Islet precursor cell (in vitro differentiated cells): Measurements from ENCODE around the gene POU3F1.
A peak's percentile ranks its signal among the peaks of the same experiment; 100 is the strongest.

ENCODE experiments used
- DNase-seq: peaks from one replicate; pipeline ENCODE4 v3.0.0-alpha.2; 2018

The POU3F1 gene

DNA sequence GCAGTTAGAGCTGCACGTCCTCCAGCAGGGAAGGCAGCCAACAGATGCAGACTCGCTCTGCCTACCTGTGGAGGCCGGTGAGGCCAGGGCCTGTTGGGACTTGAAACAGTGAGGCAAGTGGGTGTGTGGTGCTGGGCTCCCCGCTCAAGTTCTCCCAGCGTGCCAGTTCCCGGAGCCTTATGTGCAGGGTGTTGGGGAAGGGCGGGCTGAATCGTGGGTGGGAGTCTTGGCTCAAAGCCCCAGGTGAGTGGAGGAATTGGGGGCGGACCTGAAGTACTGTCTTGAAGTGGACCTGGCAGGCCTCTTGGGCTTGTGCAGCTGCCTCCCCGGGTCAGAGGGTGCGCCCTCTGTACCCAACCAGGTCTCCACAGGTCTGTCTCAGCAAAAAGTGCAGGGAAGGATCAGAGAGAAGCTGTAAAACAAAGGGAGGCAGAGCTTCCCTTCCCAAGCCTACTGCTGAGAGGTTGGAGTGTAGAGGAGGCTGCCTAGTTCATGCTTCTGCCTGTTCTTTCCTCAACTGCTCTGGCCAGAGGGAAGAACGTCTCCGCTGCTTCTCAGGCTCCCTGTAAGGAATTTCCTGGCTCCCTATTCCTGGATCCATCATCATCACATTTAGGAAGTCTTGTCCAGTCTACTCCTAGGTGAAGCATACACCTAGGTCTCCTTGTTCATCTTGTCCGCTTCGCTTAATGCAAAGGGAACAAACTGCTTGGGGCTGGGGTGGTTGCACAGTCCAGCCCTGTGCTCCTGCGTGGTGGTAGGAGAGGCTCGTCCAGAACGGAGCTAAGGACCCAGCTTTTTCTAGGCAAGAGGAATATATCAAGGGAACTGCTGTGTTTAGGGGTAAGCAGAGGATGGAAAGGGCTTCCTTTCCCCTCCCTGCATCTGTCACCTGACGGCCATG is 19.1 kb downstream of the POU3F1 start:
- no peak for DNase-seq

GRCh38 chr1:38026592-38027200 is 19.9 kb downstream of the POU3F1 start:
- DNase-seq: peak; percentile 87

GRCh38 chr1:38025664-38026063 is 20.9 kb downstream of the POU3F1 start:
- DNase-seq: no peak

DNA sequence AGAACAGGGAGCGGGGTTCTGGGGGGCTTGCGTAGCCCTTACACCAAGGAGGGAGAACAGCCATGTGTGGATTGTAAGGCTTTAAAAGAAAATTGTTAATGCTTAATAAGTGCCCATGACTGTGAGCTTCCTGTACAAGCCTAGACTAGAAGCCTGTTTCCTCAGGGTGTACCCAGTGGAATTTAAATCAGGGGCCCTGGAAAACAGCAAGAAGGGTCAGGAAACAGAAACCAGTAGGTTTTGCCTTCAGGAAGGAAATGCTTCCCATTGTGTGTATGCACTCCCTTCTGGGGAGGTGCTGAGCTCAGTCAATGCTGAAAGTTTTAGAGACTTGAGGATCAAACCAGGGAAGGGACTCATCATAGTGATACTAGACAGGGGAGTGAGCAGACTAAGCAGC is 21.4 kb downstream of the POU3F1 start:
- DNase-seq: no peak

DNA sequence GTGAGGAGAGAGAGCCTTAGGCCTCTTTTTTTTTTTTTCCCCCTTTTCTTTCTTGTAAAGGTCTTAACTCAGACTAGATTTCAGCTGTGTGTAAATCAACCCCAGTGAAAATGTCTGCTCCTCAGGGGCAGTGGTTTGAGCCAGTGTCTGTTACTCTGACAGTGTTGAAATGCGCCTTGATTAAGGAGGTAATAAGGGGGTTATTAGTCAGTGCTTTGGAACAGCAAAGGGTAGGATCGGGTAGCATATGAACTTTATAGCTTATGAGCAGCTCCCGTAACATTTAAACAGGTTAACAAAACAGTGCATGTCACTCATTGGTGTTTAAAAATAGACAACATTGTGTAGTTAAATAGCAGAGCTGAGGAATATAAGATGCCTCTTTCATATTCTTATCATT is 23.8 kb downstream of the POU3F1 start:
- no peak for DNase-seq

DNA sequence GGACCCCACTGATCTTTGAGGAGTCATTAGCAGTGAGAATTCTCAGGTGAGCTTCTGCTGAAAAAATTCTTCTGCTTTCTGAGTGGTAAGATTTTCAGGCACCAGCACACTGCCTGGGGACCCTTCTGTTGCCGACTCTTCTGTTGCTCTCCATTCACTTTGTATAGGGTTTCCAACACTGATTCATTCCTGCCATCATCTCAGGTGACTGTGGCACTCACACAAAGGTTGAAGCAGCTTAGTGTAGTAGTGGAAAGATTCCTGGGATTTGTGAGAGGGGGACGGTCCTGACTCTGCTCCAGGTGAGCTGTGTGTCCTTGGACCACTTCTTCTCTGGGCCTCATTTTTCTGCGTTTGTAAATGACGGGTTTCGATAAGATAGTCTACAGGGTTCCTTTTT is 24.6 kb downstream of the POU3F1 start:
- no peak for DNase-seq

DNA sequence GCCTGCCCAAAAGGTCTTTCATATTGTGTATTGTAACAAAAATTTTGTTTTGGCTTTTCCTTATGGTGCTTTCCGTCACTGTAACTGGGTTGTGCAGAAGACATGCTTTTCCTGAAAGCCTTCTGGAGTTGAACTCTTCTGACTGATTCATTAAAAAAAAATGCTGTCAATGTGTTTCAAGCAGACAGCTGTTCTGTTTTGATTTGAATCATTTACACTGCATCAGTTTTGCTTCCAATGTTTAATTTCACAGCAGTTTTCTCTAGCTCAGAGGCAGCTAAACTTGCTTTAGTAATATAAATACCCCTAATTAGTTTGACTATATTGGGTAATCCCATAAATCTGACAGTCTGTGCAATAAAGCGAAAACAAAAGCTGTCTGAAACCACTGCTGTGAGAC is 26.2 kb downstream of the POU3F1 start:
- no peak for DNase-seq

DNA sequence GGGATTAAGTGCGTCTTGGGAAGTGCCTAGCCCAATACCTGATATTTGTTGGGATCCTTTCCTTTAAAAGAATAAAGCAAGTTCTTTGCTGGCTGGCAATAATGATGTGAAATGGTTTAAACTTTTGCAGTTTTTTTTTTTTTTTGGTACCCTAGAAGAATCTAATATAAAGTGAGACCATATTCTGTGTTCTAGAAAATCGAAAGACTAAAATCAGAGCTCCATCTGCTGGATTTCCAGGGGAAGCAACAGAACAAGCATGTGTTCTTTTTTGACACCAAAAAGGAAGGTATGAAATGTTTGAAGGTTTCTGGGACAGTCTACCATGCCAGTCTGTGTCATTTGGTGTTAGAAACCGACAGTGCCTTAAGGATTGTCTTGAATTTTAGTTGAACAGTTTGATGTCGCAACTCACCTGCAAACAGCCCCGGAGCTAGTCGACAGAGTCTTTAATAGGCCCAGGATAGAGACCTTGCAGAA is 27.7 kb downstream of the POU3F1 start:
- DNase-seq: no peak

DNA sequence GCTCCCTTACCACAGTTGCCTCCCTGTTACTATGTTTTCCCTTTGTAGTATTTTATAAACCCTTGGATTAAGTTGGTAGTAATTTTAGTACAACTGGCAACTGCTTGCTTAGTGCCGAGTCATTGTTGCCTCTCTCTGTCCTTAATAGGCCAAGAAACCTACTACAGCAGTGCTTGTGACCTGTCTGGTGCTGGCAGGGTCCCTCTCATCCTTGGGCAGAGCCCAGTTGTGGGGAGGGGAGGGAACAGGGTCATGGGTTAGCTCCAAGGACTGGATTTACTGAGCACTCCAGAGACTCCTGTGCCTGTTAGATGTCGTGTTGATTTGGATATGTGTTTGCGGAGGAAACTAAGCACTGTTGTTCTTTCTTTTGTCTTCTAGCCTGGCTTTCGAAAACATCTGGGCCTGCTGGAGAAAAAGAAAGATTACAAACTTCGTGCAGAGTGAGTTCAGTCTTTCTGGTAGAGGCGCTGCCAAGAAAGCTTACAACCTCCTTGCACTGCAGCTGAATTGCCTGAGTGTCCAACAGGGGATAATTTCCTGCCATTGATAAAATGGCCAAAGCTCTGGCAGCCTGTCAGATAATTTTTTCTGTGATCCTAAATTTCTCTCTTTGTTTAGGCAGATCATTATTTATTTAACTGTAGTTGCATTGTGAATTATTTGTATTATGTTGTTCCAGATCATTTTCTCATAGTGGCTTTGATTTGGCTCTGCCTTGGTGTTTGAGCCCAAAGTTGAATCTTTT is 30.4 kb downstream of the POU3F1 start:
- DNase-seq: no peak

- DNase-seq: no peak
These were observed 31.7 kb downstream of the POU3F1 start for GRCh38 chr1:38014724-38015424.

DNA sequence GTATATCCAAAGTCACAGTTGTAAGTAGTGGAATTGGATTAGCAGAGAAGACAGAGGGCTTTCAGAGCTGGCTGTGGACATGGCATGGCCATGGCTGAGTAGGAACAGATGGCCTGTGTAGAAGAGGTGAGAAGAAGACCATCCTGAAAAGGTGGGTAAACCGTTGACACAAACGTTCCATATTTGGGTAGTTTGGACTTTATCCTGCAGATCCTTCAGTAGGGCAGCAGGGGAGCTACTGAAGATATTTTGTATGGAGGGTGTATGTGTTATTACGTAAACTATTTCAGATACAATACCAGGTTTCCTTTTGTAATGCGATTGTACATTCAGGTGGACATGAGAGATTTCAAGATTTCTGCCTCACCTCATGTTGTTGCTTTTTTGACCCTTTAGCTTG is 32.4 kb downstream of the POU3F1 start:
- no peak for DNase-seq

DNA sequence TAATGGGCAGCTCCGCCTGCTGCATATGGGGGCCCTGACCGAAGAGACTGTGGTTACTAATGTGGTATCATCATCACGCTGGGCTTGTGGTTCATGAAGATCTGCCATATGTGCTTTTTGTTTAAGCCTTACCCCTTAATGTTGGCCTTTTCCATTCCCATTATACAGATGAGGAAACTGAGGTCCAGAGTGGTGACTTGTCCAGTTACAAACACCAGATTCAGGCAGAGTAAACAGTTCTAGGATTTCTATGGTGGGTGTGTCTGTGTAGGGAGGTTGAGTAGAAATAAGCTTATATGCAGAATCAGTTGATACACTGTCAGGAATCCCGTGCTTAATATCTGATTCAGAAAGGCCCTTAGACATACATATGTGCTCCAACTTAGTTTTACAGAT is 33.4 kb downstream of the POU3F1 start:
- DNase-seq: no peak

GRCh38 chr1:38012363-38013226 is 34.0 kb downstream of the POU3F1 start, which contains the start of gene UTP11:
Gene UTP11 (plus strand): TSS chr1:38012734. CDS start chr1:38012803, 69 bp downstream.
- DNase-seq: peak; percentile 99

GRCh38 chr1:38009841-38010180 is 36.8 kb downstream of the POU3F1 start:
- DNase-seq: no peak

- peak; percentile 78 for DNase-seq
These were observed 37.3 kb downstream of the POU3F1 start for GRCh38 chr1:38009088-38009840.

- no peak for DNase-seq
These were observed 40.4 kb downstream of the POU3F1 start for GRCh38 chr1:38006008-38006828.

DNA sequence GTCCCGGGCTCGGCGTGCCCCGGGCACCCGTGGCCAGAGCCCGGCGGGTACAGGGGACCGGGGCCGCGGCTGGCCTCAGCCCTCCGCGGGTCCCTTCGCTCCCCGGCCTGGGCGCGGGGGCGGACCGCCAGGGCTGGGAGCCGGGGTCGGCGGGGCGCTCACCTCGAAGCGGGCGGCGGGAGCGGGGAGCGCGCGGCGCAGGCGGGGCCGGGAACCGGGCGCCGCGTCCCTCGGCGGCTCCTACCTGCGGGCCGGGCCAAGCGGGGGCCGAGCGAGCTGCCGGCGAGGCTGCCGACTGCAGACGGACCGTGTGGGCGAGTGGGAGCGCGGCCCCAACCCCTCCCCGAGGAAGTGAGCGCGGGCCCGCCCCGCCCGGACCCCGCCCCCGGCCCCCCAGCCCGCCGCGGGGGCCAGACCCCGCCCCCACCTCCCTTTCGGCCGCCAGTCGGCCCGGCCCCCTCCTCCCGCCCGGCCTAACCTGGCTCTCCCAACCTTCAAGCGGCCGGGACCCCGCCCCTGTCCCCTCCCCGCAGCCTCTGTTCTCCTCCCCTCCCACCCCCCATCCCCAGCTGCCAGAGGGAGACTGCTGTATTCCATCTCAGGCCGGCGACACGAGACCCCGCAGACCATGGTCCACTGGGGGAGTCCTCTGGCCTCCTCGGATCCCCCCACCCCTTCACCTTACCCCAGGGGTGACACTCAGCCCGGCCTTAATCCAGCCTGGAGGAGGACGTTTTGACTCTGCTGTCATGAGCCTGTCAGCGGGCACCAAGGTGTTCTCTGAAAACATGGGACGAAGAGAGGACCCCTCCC is 41.2 kb downstream of the POU3F1 start, which contains the start of gene FHL3:
FHL3 (minus strand) TSS at position 320 of the 813 bp plus-strand sequence. CDS start 6,102 bp downstream, outside the sequence.
- DNase-seq: peak; percentile 94

- peak; percentile 58 for DNase-seq
These were observed 42.1 kb downstream of the POU3F1 start for GRCh38 chr1:38004284-38005108.
